T follicular helper cell (primary cell): ENCODE results near the gene CAPN9.
"Not testable (repeated sequence)": the region's sequence is repeated elsewhere in the genome, so short reads cannot be mapped to it uniquely, and the experiment has no call there.

Source experiments
- DNase-seq: peaks from one replicate; pipeline ENCODE4 v3.0.0-alpha.2; 2020; ENCODE audit warnings: low read depth

The CAPN9 gene

DNA sequence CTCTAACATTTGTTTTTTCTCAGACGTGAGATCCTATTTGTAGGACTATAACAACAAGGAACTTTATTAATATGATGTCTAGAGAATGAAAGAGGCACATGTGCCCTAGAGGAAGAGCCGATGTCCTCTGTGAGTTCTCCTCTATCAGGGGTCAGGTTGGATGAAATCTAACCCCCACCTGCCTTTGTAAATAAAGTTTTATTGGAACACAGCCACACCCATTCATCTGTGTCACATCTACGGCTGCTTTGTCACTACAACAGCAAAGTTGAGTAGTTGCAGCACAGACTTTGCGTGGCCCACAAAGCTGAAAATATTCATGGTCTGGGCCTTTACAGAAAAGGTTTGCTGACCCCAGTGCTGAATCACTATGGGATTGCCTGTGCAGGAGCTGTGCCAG, 571 bp upstream of the CAPN9 start:
- no peak for DNase-seq

DNA sequence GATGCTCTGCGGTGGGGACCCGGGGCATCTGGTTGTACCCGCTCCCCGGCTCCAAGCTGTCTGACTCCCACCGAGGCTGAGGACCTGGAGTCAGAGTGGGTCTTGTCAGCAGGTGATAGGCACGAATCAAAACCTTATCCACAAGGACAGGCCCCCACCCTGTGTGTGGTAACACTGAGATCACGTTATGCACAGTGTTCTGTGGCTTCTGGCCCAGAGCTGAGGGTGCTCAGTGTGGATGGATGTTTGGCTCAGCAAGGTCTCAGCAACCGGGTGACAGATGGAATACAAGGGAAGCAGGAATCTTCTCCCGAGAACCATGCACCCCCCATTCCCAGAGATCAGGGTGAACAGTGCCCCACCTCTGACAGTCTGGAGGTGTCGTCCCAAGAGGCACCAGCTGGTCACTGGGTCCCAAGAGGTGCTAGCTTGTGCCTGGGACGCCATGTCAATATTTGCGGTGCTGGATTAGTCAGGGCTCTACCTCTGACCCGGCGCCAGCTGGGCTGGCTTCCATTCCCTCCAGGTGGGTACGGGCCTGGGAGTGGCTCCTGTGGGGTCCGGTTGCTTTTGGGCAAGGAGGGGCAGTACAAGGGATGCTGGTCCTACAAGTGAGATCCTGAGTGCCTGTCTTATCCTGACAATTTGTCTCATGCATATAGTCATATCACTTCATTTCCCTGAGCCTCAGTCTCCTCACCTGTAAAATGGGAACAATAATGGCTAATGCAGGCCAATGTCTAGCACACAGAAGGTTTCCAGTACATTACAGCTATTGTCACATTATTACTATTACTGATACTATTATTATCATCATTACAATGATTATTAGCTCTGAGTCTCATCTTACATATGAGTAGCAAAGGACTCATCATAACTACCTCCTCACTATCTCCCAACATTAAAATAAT, 957 bp downstream of the CAPN9 start:
- no peak for DNase-seq

DNA sequence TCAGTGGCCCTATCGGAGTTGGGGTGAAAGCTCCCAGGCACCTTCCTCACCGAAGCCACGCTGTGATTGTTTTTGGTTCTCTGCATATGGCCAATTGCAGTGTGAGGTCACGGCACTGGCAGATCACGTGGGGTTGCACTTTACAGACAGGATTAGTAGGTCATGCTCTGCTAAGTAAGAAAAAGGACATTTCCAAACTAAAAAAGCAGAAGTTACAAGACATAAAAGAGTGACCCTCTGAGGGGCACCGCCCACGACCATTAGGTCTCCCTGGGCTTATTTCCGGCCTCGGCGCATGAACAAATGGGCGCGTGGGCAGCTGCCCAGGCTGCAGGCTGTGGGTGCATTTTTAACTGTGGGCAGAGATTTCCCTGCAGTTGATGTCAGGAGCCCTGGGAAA, 2.0 kb downstream of the CAPN9 start:
- DNase-seq: no peak

DNA sequence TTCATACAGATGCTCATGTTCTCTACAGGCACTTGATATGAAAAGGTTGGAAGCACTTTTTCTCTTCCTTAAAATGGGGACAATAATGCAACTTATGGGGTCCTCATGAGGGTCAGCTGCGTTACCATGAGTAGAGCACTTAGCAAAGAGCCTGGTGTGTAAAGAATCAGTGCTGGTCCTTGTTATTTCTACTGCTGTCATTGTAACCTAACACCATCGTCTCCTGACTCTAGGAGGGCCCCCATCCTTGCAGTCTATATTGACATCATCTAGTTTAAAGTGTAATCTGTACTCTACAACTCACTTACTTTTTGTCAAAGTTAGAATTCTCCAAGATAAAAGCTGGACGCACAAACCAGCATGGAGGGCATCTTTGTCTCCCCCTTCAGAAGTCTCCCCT, 2.4 kb downstream of the CAPN9 start:
- DNase-seq: no peak

DNA sequence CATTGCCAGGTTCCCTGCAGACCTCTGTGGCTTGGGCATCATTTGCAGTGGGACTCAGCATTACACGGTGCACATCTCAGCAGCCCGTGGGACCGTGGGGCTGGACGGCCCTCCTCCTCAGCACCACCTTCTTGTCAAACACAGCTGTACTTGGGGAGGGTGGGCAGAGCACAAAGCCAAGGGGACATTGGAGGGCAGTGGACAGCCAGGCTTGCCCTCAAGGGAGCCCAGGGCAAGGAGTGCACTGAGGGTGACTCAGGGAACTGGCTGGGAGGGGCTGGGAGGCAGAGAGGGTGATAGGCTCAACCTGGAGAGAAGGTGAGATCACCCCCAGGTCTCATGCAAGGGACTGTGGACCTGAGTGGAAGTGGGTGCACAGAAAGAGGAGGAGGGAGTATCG, 3.4 kb downstream of the CAPN9 start:
- DNase-seq: no peak

DNA sequence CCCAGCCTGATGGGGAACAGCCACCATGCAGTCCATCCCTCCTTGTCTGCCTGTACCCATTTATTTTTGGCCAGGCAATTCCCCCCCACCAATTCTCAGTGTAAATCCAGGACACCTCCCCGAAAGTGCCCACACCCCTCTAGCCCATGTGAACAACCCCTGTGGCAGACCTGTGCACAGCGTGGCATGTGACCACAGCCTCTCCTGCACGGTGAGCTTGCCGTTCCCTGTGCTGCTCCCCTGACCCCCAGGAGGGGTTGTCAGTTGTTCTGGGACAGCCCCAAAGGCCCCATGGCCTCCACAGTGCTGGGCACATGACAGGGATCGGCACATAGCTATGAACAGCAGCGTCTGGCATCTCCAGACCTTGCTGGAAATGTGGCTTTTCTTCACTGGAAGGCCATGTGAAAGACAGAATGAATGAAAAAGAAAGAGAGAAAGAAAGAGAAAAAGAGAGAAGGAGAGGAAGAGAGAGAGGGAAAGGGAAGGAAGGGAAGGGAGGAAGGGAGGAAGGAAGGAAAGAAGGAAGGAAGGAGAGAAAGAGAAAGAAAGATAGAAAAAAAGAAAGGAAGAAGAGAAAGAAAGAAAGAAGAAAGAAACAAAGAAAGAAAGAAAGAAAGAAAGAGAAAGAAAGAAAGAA, 3.9 kb downstream of the CAPN9 start:
- no peak for DNase-seq

DNA sequence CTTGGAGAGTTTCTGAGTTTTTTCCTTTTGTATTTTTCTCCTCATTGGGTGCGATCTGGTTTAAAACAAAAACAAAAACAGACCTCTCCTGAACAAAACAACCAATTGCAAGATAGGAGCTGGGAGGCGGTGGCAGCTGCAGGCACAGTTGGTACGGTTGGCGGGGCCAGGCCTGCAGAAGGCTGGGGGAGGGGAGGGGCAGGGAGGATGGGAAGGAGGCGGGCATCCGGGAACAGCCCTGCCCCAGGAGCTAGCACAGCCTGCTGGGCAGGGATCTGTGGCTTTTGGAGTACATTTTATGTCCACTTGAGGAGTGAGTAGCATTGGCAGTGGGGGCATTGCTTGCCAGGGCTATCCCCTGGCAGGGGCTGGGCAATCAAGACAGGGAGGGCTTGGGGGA, 5.2 kb downstream of the CAPN9 start:
- DNase-seq: no peak

DNA sequence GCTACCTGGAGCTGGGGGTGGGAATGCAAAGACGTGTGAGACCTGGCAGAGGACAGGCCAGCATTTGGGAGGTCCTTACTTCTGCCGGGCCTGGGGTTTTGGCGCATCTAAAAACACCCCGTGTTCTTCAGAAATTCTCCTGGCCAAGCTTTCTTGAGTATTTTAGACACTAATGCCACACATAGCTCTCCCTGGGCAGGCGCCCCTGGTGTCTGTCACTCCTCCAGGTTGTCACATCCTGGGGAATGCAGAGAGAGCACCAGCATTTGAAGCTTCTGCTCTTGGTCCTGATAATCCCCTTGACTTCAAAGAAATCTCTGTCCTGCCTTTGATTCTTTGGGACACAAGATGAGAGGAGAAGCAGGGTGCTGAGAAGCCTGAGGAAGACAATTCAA, 6.0 kb downstream of the CAPN9 start:
- DNase-seq: no peak

DNA sequence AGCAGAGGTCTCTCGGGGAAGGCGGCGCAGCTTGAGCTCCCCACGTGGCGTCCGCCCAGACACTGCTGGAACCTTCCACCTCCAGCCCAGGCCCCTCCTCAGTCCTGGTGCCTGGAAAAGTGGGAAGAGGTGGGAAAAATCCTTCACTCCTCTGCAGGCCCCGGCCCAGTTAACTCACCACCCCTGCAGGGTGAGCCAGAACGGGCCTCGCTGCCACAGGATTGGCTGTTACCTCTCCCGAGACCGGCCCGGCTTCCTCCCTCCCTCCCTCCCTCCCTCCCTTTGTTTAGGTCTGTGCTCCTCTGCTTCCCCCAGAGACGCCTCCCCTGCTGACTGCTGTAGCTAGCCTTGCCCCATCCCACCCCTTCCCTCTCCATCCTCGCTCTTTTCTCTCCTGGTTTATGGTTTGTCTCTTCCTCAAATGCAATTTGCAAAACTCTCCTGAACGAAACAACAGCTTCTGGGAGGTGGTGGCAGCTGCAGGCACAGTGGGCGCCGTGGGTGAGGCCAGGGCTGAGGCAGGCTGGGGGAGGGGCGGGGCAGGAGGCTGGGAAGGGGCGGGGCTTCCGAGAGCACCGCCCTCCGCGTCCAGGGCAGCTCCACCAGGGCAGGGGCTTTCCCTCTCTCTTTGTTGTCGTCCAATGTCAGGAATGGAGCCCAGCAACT, 6.5 kb downstream of the CAPN9 start:
- no peak for DNase-seq

DNA sequence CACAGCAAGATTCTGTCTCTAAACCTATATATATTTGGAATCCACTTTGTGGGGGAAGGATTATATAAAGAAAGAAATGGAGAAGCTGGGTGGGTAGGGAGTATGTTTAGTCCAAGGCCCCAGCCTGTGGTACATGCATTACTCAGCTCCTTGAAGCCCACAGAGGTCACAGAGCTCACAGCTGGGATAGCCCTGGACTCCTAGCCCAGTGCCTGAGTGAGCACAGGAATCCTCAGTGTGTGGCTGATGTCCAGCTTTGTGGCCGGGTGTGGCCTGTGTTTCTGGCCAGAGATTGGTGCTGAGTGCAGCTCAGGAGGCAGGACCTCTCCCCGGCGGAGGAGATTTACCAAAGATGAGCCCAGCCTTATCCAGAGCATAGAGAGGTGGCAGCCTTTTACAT, 7.6 kb downstream of the CAPN9 start:
- DNase-seq: no peak

DNA sequence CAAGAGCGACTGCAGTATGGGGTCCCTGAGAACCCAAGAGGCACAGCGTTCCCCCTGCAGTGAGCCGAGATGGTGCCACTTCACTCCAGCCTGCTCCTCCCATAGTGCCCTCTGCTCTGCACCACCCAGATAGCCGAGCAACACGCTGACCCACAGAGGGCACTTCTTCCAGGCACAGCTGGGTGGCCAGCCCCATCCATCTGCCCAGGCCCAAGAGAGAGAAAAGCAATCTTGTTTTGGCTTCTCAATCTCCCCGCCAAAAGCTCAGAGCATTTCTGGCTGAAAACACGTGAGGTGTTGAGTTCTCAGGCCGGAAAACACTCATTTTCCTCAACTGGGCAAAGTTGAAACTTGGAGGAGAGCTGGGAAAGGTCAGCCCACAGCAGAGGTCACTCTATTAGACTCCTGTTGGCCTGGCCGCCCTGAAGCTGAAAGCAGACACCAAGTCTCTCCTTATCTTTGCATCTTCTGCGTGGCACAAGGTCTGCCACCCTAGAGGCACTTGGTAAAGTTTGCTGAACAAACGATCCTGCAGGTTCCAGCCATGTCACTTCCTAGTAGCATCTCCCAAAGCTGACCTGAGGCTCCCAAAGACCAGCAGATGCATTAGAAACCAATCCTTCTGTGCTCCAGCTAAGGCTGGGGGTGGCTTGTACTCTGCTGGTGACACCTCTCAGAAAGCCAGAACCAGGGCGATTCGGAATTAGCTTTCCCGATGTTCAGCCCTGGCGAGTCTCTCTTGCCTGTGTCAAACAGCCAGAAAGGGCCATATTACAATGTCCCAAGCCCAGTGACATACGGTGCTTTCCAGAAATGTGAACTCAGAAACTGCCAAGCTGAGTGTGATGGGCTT, 10.9 kb downstream of the CAPN9 start:
- no peak for DNase-seq

DNA sequence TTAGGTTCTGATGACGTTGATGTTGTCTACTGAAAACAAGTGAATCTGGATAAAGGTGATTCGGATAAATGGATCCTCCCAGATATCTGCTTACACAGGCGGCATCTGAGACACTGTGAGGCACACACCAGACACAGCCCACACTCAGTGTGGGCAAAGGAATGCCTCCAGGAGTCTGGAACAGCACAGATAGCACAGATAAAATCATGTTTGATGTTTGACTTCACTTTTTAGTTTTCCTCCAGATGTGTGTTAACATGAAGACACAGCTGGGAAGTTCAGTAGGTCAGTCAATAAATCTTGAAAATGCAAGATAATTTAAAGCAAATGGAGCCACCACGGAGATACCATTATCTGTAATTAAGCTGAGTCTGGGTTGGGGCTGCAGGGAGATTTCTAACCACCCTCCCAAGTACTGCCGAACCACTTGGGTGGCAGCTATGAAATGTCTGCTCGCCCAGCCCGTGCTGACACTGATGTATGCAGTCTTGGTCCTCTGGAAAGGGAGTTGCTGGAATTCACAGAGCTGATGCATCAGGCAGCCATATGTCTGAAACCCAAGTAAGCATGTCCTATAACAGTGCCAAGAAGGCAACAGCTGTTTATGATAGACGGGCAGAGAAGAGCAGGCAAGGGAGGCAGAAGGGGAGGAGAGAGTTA, 11.7 kb downstream of the CAPN9 start:
- no peak for DNase-seq

DNA sequence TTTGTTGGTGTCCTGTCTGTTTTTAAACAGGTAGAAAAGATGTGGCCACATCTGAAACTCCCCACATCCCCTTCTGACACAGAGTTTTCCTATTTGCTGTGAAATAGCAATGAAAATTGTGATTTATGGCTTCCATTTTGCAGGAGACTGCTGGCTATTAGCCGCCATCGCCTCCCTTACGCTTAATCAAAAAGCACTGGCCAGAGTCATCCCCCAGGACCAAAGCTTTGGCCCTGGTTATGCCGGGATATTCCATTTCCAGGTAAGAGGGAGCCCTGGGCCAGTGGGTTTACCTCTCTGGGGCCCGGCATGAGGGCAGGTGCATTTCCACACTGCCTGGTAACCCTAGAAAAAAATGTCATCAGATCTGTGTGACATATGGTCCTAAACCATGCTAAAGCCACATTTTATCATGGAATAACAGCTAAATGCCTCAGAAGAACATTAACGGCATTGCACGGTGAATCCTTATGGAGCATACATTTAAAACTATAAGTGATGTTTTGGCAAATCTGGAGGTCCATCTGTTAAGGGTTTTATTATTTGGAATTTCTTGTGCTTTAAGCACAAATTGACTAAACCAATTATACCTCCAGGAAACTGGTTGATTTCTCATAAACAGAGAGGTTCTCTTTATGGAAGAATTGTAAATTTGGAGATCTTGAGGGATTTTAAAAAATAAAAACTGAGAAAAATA, 12.3 kb downstream of the CAPN9 start:
- DNase-seq: no peak

DNA sequence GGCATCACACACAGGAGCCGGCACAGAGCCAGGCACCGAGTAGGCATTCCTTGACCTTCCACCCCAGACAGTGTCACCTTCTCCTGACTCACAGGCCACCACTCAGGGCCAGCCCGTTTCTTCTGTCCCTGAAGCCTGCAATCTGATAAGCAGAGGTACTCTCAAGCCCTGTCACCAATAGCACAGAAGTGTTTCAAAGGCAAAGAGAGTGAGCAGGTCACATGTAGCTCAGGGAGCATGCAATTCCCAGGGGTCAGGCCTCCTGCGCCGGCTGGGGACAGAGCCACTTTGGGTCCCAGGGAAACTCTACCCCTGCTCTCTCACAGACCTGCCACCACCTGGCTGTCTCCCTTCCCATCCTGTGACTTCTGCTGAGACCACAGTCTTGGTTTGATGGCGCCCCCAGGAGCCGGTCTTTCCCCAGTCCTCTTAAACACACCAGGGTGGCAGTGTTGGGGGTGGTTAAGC, 13.2 kb downstream of the CAPN9 start:
- no peak for DNase-seq

DNA sequence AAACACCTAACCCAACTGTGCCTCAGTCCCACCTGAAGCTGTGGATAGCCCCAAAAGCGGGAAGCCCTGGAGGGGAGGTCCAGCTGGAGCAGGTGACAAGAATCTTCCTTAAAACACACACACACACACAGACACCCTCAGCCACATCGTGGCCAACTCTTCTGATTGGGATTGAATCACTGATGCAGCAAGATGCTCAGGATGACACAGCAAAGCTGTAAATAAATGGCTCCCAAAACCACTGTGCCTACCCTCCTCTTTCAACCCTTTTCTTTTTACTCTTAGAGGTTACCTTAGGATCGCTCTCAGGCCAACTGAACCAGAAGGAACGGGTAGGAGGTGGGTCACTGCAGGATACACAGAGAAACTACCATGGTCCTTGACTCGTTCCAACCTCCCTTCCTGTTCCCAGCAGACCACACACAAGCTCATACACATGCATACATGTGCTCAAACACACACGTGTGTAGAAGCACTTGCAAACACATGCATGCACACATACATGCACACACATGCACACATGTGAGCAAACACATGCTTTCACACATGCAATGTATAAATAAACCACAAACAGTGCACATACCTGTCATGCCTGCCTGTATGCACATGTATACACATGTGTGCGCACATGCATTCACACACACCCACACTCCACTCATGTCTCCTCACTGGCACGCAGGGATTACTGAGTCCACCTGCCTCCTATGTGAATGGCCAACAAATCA, 14.4 kb downstream of the CAPN9 start:
- no peak for DNase-seq

DNA sequence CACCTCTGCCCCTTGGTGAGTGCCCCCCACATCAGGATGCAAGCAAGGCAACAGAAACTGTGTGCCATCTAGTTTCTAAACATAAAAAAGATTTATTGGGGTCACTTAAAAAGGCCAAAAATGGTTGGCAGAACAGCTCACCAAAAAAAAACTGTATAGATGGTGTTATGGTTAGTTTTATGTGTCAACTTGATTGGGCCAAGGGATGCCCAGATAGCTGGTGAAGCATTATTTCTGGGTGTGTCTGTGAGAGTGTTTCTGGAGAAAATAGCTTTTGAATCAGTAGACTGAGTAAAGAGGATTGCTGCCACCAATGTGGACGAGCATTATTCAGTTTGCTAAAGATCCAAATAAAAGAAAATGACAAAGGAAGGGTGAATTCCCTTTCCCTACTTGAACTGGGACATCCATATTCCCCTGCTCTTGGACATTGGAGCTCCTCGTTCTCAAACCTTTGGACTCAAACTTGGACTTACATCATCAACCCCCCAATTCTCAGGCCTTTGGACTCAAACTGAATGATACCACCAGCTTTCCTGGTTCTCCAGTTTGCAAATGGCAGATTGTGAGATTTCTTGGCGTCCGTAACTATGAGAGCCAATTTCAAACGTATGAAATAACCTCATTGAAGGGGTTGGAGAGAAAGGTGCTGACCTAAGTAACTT, 16.9 kb downstream of the CAPN9 start:
- no peak for DNase-seq

DNA sequence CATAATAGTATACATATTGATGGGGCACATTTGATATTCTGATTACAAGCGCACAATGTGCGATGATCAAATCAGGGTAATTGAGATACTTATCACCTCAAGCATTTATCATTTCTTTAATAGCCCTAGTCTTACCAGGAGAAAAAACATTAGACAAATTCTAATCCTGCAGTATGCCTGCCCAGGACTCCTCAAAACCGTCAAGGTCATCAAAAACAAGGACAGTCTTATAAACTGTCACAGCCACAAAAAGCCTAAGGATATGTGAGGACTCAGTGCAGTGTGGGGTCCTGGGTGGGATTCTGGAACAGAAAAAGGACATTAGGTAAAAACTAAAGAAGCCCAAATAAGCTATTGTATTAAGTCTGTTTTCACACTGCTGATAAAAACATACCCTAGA, 19.1 kb downstream of the CAPN9 start:
- no peak for DNase-seq

DNA sequence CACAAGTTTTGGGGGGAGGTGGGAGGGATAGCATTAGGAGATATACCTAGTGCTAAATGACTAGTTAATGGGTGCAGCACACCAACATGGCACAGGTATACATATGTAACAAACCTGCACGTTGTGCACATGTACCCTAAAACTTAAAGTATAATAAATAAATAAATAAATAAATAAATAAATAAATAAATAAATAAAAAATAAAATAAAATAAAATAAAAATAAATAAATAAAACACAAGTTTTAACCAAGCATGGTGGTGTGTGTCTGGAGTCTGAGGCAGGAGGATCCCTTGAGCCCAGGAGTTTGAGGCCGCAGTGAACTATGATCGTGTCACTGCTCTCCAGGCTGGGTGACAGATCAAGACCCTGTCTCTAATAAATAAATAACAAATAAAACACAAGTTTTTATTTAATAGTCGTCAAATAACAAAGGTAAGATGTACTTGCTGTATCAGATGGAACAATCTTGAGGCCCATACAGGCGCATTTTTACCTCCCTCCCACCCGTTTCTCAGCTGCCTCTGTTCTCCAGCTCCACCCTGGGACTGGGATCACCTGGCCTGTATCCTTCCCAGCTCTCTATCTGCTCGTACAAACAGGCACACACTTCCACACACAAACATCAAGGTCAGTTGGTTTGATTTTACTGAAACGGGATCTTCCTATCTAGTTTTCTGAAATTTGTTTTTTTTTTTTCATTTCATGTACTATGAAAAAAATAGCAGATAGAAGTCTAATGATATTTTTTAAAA, 20.8 kb downstream of the CAPN9 start:
- DNase-seq: not testable (repeated sequence)
